GM06990 (cell line): ENCODE measurements around the gene HOXA1.

Experiments used
- DNase-seq: peaks from one replicate; pipeline ENCODE4 v3.0.0-alpha.2; 2011; ENCODE audit not compliant: insufficient read length; ENCODE audit errors: extremely low read depth
- H3K27me3 ChIP-seq: replicated peaks from 2 replicates; pipeline ENCODE4 v1.6.0; 2011; ENCODE audit warnings: low read length; ENCODE audit not compliant: control insufficient read depth, insufficient read depth
- H3K36me3 ChIP-seq: 2 replicates; pipeline ENCODE4 v1.5.1; 2011; ENCODE audit warnings: low read length; ENCODE audit not compliant: control insufficient read depth, insufficient read depth
- H3K4me3 ChIP-seq: replicated peaks from 2 replicates; pipeline ENCODE4 v1.5.1; 2011; ENCODE audit warnings: low read depth, mild to moderate bottlenecking, control low read depth, low read length
- CTCF ChIP-seq: IDR thresholded peaks from 2 replicates; pipeline ENCODE4 v1.5.1; 2011; ENCODE audit warnings: low read length, control low read depth, mild to moderate bottlenecking, inconsistent platforms; ENCODE audit not compliant: insufficient read depth, poor library complexity, severe bottlenecking

The HOXA1 gene

GRCh38 chr7:27119412-27119911 is 23.7 kb upstream of the HOXA1 start:
- Histone ChIP-seq H3K4me3 (no peak overlapping the region), H3K27me3 (no peaks in the 10 kb centered on the region), H3K36me3 (no peaks in the 10 kb centered on the region)
- DNase-seq: no peak
- no peak for TF ChIP-seq CTCF

- no peak for TF ChIP-seq CTCF
- Histone ChIP-seq H3K27me3 (no peaks in the 10 kb centered on the region), H3K4me3 (no peak overlapping the region), H3K36me3 (no peaks in the 10 kb centered on the region)
- no peak for DNase-seq
Observed at GRCh38 chr7:27118580-27118979, 22.8 kb upstream of the HOXA1 start.

GRCh38 chr7:27117887-27118491 is 22.2 kb upstream of the HOXA1 start:
- H3K36me3 ChIP-seq: no peaks in the 10 kb centered on the region
- no peak overlapping the region for H3K4me3 ChIP-seq
- DNase-seq: no peak
- H3K27me3 ChIP-seq: no peaks in the 10 kb centered on the region; the same call in 1 of the 2 replicates
- no peak for TF ChIP-seq CTCF

GRCh38 chr7:27116962-27117886 is 21.4 kb upstream of the HOXA1 start:
- DNase-seq: no peak
- Histone ChIP-seq H3K4me3 (no peak overlapping the region), H3K27me3 (no peaks in the 10 kb centered on the region; the same call in 1 of the 2 replicates), H3K36me3 (no peaks in the 10 kb centered on the region)
- TF ChIP-seq CTCF: no peak

- Histone ChIP-seq H3K4me3 (no peak overlapping the region), H3K27me3 (no peaks in the 10 kb centered on the region; the same call in 1 of the 2 replicates)
Observed at GRCh38 chr7:27116031-27116961, 20.5 kb upstream of the HOXA1 start.

More at GRCh38 chr7:27116031-27116961, 20.5 kb upstream of the HOXA1 start:
- no peaks in the 10 kb centered on the region for H3K36me3 ChIP-seq
- DNase-seq: no peak
- no peak for TF ChIP-seq CTCF
